DMS 273 (cell line): ENCODE measurements around the gene OPRM1.
"Not testable (repeated sequence)": the region's sequence is repeated elsewhere in the genome, so short reads cannot be mapped to it uniquely, and the experiment has no call there.

Experiments
- DNase-seq: peaks from one replicate; lab custom pipeline; 2025; ENCODE audit not compliant: unreplicated experiment; lab: John Stamatoyannopoulos, UW

Gene OPRM1

DNA sequence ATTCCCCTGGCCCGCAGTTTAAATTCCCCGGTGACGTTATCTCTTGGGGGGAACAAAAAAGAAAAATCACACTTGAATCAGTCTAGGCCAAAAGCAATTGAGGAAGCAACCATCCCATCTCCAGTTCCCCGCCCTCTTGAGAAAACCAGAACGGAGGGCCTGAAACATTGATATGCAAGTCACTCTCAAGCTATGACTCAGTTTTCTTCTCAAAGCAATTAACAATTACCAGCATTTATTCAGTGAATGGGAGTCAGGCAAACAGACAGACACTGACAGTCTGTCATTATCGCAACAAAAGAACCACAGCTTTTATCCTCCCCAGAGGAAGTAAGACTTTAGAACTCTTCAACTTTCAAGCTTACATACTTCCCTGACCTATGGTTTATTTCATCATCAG is 100.9 kb downstream of the OPRM1 start:
- no peak for DNase-seq

DNA sequence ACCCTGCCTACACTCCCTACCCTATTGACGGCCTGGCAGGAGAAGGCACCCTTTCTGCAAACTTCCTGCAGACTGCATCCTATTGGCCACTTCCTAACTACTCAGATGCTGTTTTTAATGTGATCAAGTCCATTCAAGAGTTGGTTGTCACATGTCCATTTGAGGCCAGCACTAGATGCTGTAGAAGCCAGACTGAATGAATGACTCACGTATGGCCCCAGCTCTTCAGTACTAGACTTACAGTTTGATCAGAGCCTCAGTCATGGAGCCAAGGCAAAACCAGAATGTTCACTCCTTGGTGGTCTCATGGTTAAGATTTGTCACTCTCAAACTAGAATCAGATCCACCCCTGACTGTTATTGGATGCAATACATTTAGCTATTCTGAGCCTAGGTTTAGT is 101.7 kb downstream of the OPRM1 start:
- no peak for DNase-seq

DNA sequence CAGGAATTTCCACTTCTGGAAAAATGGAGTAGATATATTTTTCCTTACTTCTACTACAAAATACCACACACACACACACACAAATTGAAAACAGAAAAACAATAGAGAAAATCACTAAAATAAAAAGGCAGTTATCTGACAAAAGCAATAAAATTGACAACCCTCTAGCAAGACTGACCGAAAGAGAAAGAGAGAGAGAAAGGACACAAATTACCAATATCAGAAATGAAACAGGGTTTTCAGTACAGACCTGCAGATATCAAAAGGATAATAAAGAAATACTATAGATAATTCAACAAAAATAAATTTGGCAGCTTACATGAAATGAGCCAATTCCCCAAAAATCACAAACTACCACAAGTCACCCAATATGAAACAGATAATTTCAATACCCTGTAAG is 104.7 kb downstream of the OPRM1 start:
- DNase-seq: no peak

DNA sequence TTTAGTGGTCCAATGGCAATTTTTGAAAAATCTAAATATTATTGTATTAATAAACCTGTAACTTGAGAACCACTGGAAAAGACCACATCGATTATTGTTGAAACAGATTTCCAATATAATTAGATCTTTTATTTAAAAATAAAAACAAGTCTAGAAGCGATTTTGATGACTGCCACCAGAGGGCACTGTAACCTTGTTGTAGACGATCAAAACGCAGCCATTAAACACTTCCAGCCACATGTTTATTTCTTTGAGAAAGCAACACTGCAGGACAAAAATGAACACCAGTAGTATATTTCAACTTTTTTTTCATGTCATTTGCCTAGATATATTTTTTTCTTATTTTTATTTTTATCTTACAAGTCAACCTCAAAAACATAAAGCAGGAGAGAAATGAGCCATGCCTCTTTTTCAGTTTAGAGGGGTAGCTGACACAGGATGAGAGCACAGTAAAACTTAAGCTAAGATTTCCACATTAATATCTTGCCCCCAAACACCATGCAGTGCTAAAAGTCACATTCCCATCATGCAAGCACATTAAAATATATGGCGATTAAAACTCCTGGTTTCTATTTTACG is 115.4 kb downstream of the OPRM1 start:
- peak; percentile 74 for DNase-seq

DNA sequence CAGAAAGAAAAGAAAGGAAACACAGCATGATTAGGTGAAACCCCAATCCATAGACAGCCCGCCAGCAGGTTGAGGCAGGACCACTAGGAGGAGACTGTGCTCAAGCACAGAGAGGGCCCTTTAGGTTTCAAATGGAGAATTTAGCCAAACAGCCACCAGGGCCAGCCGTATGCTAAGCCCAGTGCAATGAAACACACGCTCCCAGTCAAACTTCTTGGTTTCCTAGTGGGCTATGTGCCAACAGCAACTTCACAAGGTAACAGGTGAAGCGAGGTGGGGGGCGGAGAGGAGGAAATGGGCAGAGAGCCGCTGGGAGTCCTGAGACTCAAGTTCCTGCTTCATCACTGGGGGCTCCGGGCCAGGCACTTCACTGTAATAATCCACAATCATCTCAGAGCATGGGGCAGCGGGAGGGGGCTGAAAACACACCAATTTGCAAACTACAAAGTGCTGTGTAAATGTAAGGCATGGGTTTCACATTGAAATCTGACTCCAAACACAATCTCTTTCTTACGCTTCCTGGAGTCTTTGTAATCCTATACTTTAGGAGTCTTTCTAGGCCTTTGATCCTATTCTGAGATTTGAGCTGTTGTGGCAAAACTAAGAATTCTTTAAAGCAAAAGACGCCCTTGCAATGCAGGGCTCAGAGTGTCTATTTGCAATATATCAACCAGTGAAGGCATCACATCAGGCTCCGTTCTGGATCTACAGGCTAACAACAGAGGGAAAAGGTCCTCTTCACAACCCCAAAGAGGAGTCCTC is 117.3 kb downstream of the OPRM1 start:
- peak; percentile 2 for DNase-seq

DNA sequence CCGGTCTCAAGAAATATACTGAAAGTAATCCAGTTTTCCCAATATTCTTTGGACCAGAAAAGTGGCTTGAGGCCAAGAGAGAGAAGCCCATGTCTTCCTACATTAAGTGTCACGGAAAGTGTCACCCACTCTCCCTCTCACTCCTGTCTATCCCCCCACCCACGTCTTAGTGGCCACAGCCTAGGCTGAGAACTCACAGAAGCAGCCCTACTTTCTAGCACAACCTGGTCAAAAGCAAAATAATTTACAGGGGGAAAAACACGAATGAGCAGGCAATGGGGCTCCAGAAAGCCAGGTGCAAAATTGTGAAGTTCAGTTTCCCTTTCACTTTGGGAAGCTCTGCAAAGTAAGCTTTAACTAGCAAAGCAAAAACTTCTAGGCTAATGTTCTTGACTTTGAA is 118.0 kb downstream of the OPRM1 start:
- no peak for DNase-seq

DNA sequence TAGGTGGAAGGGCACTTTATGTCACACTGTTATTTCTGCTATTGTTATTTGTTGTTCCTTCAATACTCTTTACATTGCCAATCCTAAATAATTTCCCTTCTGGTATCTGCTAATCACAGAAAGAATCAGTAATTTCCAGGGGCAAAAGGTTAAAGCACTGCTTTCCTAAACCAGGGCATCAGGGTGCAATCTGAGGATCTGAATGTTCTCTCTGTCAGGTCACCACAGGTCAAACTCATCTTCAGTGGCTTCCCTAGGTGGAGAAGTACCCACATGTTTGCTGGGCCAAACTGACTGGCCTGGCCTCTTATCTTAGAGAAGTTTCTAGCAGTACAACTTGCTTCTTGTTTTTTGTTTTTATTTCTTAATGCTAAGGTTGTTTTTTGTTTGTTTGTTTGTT is 118.7 kb downstream of the OPRM1 start:
- no peak for DNase-seq

DNA sequence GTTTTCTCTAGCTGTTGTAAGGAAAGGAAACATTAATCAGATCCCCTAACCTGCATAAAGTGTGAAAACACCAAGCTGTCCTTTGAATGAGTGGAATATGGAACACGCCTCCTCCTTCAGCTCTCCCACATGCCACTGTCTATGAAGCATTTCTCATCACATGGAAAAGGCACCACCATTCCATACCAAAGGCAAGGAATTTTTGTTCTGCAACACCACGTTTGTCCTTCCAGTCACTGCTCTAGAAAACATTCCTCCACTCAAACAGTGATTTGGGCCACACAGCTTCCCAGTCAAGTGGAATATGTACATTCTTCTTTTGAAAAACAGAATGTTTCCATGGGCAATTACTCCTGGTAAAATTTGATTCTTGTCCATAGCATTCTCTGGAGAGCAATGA is 120.1 kb downstream of the OPRM1 start:
- DNase-seq: no peak

DNA sequence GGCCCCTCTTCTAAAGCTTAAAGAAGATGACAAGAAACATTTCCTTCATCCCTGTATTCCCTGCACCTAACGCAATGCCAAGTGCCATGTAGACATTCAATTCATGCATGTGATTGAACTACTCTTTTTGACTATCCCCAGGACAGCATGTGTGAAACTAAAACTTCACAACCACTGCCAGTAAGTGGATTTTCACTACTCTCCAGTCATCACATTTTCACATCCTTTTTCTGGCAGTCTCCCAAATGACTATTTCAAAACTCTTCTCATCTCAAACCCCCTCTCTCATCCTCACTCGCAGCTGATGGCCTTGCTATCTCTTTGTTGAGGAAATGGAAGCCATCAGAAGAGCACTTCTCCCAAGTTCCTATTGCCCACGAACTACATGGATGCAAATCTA is 122.6 kb downstream of the OPRM1 start:
- no peak for DNase-seq

DNA sequence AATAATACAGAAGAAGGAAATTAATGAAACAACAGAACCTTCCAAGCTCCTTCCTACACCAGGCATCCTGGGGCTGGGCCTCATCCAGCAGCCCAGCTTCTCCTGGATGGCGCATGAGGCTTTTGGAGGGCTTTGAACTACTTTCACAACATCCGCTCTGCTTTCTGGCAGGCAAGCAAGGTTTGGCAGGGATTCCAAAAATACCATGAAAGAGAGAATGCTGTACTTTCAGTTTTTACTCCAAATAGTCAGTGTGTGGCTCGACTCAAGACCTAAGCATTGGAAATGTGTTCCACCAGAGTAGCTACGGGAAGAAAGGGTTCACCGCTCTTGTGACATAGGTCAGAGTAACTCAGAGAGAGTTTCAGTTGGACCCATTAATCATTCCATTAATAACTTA is 125.4 kb downstream of the OPRM1 start:
- DNase-seq: no peak

DNA sequence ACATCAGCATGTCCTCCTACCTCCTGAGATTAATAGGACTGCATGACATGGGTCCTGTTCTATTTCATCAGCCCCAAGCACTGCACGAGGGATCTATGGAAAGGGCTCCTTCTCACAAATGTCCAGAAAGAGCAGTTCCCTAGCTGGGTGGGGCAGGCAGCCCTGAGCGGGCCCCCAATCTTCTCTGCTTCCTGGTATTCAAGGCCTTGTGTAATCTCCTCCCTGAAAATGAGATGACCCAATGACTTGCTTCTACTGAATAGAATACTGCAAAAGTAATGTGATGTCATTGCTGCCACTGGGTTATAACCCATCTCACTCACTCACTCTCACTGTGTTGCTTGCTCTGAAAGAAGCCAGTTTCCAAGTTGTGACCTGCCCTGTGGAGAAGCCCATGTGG is 126.4 kb downstream of the OPRM1 start:
- DNase-seq: no peak

DNA sequence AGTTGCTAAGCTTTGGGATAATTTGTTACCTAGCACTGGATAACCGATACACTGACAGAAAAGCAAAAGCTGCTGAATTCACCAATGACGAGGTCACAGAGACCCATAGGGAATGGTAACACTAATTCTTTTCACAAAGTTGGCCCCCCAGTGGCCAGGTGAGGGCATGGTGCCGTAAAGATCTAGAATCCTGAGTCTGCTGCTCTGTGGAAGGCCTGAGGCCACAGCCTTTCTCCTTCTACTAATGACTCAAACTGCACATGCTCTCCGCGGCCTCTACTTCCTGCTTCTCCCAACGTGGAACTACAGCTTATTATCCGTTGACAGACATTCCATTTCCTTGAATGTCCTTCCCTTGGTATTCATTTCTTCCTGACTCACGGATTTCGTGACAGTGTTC is 127.1 kb downstream of the OPRM1 start:
- no peak for DNase-seq

DNA sequence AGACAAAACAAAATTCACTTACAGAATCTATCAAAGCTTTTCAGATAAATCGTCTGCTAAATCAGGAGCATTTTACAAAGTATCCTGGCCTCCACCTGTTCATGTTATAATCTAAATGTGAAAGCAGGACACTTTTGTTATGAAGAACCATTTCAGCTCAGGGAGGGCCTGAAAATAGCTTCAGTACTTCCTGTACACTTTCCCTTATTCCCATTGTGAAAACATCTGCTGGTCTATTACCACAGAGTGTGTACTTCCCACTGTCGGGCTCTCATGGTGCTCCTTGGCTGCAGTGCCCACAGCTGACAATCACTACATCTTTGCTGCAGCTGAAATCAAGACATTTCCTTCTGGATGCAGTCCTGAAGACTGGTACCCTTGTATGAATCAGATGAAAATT is 128.1 kb downstream of the OPRM1 start:
- DNase-seq: no peak

DNA sequence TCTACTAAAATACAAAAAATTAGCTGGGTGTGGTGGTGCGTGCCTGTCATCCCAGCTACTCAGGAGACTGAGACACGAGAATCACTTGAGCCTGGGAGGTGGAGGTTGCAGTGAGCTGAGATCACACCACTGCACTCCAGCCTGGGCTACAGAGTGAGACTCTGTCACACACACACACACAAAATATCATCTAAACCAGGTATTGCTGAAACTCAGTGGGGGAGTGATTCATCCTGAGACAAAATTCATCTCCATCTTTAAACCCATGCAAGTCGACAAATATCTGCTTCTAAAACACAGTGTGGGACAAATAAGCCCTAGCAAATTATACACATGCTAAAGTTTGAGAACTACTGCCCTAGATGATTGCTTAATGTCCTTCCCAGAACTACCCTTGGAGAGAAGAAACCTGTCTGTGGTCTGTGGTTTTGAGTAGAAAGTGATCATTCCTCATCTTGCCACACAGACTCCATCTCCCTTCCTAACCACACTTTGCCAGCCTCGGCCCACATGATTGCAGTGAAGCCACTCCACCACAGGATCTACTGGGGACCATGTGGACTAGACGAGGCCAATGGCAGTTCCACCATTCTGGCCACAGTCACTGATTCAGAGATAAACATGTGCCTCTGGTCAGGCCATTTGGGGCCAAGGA is 130.3 kb downstream of the OPRM1 start:
- no peak for DNase-seq

DNA sequence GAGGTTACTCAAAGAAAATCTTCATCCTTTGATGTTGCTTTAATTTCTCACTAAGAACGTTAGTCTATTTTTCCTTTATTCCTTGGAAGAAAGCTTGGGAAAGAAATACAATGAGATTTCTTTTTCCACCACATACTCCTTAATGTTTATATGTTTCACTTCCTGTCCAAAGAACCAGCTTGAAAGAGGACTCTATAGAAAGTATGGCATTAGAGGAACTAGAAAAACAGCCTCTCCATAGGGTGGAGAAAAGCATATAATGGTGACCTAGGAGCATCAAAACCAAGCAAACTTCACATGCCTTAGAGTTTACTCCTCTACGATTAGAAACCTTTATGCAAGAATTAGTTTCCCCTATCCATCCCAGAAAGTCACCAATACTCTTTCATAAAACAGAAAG is 131.1 kb downstream of the OPRM1 start:
- no peak for DNase-seq

DNA sequence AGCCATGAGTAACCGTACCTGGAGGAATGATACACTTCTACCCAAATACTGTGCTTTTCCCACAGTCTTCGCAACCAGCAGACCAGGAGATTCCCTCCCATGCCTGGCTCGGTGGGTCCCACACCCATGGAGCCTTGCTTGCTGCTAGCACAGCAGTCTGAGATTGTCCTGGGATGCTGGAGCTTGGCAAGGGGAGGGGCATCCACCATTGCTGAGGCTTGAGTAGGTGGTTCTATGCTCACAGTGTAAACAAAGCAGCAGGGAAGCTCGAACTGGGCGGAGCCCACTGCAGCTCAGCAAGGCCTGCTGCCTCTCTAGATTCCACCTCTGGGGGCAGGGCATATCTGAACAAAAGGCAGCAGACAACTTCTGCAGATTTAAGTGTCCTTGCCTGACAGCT is 133.4 kb downstream of the OPRM1 start:
- DNase-seq: not testable (repeated sequence)

DNA sequence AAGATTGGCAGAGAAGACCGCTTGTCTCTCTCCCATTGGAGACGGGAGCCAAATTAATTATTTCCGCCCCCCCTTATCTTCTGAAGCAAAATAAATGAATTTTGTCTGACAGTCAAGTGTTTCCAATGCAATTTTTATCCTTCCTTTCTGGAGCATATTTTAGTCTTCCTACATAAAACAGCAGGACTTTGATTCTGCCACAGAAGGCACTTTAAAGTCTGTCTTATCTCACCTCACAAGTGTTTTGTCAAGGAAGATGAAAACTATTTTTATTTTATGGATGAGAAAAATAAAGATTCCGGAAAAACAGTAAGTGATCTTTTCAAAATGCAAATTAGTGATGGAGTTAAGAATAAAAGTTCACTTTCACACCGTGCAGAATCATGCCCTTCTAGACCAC is 140.4 kb downstream of the OPRM1 start:
- DNase-seq: no peak

DNA sequence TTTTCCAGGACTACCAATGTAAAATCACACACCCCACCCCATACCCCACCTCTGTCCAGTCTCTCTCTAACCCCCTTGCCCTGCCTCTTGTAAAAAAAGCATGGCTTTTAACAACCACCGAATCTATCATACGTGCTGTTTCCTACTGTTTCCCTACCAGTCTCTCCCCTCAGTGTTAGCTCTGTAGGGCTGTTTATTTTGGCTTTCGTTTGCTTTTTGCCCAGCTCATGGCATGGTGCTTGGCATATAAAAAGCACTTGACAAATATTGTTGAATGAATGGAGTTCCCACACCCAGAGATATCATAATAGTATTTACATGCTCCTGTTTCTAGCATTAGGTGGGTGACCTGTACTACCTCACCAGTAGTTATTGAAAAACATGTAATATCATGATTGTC is 148.2 kb downstream of the OPRM1 start:
- DNase-seq: no peak

DNA sequence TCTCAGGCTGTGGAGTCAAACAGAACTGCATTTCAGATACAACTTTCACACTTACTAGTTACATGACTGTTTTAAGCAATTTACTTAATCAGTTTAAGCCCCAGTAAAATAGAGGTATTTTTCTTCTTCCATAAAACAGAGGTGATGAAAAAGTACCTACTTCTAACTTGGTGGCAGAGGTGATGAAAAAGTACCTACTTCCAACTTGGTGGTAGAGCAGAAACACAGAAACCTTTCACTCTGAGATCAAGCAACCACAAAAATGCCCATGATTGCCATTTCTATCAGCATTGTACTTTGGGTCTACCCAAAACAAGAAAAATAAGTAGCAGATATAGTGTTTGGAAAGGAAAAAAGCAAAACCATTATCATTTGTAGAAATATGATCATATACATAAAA is 148.7 kb downstream of the OPRM1 start:
- DNase-seq: no peak

DNA sequence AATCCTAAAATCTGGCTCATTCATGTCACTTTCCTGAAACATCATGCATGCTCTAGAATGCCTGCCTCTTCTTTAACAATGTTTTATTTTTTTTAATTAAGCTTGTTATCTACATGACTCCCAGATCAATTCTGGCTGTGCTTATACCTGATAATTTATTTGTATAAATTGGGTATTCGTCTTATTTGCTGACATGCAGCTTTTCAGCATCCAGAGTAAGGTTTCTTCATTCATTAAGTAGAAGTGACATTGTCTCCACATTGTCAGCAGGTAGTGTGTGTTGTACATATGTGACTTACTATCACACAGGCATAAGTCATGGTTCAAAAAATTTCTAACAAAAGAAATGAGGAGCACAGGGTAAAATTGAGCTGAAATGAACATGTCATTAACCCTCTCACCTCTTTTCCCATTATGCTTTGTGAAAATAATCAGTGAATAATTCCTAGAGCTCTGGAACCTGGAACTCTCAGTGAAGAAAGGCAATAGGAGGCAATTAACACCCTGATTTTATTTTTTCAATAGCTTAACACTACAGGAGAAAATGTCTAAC is 157.4 kb downstream of the OPRM1 start:
- no peak for DNase-seq

DNA sequence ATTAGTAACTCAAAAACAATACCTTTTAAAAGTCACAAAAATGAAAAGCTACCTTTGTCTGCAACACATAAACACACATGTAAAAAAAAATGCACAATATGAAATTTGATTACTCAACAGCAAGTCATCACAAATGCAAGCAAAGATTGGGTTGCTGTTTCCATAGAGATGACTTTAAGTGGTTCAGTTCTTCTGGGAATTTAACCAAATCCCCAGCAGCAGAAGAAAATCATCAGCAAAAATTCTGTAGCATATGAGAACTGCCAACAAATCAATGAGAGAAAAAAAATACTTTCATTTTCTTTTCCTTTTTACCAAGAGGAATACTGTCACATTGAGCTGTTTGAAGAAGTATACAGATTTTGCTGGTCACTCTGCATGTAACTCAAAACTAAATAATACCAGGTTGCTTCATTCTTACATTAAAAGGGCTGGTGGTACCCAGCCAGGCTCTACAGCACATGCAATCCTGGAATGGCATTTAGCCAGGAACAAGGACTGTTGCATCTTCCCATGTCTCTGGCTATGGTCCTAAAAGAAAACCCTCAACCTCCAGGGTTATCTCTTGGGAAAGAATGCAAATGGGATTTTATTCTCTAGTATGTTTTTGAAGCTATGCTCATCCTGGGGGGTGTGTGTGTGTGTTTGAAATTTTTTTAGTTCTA is 158.3 kb downstream of the OPRM1 start:
- DNase-seq: no peak

DNA sequence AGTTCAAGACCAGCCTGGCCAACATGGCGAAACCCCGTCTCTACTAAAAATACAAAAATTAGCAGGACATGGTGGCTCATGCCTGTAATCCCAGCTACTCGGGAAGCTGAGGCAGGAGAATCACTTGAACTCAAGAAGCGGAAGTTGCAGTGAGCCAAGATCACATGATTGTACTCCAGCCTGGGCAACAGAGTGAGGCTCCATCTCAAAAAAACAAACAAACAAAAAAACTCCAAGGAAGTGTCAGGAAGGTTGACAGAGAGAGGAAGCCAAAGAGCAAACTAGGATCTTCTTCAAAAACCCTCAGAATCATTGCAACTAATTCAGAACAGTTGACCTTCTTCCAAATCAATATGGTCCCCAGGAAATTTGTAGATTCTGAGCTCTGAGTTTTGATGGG is 162.6 kb downstream of the OPRM1 start:
- DNase-seq: not testable (repeated sequence)
